ENCODE data around the gene RAB8B. TPM values are rescaled to one million over a fixed set of nuclear protein-coding genes. Genes with fewer than 3 reads are reported as not detected.

RAB8B gene
- polyA plus RNA-seq, 1 donor: 23.2 TPM

DNA sequence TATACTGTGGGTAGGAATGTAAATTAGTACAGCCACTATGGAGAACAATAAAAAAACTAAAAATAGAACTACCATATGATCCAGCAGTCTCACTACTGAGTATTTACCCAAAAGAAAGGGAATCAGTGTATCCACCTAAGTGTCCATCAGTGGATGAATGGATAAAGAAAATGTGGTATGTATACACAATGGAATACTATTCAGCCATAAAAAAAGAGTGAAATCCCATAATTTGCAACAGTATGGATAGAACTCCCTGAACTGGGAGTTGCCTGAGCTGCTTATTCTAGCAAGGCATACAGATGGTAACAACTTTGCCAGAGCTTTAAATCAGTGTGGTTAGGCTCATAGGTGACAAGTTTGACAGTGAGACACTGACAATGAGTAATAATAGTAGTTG, 71.9 kb downstream of the RAB8B start:
- Histone ChIP-seq H3K4me1 (ENCODE audit: control insufficient read depth, insufficient read depth, low read length) (peaks cover 4% of the 10 kb centered on the region), H3K27me3 (ENCODE audit: control insufficient read depth, insufficient read depth, low read length) (no peaks in the 10 kb centered on the region), H3K36me3 (ENCODE audit: control insufficient read depth, insufficient read depth, low read length) (peaks cover 12% of the 10 kb centered on the region), H3K9me3 (ENCODE audit: control insufficient read depth, low read depth, low read length) (no peaks in the 10 kb centered on the region), H3K4me3 (ENCODE audit: low read length) (no peak overlapping the region), H3K27ac (ENCODE audit: low read length) (no peak overlapping the region)
- no peak for DNase-seq

DNA sequence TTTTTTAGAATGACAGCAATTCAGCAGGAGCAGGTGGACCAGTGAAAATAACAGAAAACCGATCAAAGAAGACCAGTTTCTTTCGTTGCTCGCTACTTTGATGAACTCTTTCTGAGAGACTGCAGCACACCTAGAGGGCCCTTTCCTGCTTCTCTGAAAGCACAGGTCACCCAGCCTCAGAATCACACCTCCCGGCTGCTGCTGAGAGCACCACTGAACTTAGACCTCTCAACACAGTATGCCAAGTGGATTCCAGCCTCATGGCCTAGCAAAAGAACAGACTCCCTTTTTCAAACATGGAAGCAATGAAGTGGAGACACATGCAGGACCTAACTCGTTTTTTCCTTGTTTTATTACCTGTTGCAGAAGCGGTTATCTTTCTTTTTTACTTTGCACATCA, 74.1 kb downstream of the RAB8B start:
- H3K9me3 ChIP-seq (ENCODE audit: control insufficient read depth, low read depth, low read length): no peaks in the 10 kb centered on the region
- peak overlapping the region; percentile 10 for H3K27ac ChIP-seq (ENCODE audit: low read length)
- WGBS (ENCODE audit: insufficient coverage, low lambda C conversion rate): 42% methylated on average over 3 of the region's 6 CpGs
- peaks cover 8% of the 10 kb centered on the region for H3K36me3 ChIP-seq (ENCODE audit: control insufficient read depth, insufficient read depth, low read length)
- peaks cover 4% of the 10 kb centered on the region for H3K4me1 ChIP-seq (ENCODE audit: control insufficient read depth, insufficient read depth, low read length)
- H3K4me3 ChIP-seq (ENCODE audit: low read length): no peak overlapping the region
- H3K27me3 ChIP-seq (ENCODE audit: control insufficient read depth, insufficient read depth, low read length): no peaks in the 10 kb centered on the region
- peak; percentile 53 to 73 for DNase-seq

DNA sequence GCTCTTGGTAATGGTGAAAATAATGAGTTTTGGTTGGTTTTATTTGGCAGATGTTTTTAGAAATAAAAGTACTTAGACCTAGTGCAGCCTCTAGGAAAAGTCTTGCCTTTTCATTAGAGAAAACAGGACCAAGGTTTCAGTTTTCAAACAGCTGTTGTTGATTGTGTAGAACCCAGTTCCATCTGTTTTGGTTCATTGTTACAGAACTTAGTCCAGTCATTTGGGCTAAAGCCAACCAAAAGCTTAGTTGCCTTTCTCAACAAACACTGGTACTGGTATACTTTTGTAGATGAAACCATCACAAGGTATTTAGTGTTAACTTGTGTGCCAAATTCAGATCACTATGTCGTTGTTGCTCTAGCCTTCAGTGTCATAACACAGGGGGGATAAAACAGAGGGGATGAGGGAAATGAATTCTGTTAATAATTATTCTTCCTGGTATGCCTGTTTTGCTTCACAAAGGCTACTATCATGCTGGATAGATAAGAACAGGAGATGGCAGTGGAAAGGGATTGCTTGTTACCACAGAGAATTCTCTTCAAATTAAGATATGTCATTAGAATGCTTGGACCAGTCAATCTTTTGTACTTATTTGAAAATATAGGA, 75.4 kb downstream of the RAB8B start:
- peaks cover 4% of the 10 kb centered on the region for H3K4me1 ChIP-seq (ENCODE audit: control insufficient read depth, insufficient read depth, low read length)
- peak overlapping the region; percentile 8 for H3K27ac ChIP-seq (ENCODE audit: low read length)
- H3K9me3 ChIP-seq (ENCODE audit: control insufficient read depth, low read depth, low read length): no peaks in the 10 kb centered on the region
- no peak overlapping the region for H3K4me3 ChIP-seq (ENCODE audit: low read length)
- peak in 1 of 2 donors; percentile 22 for DNase-seq
- WGBS (ENCODE audit: insufficient coverage, low lambda C conversion rate): 0% methylated on average over 1 of the region's 1 CpG
- peaks cover 3% of the 10 kb centered on the region for H3K36me3 ChIP-seq (ENCODE audit: control insufficient read depth, insufficient read depth, low read length)
- H3K27me3 ChIP-seq (ENCODE audit: control insufficient read depth, insufficient read depth, low read length): no peaks in the 10 kb centered on the region

DNA sequence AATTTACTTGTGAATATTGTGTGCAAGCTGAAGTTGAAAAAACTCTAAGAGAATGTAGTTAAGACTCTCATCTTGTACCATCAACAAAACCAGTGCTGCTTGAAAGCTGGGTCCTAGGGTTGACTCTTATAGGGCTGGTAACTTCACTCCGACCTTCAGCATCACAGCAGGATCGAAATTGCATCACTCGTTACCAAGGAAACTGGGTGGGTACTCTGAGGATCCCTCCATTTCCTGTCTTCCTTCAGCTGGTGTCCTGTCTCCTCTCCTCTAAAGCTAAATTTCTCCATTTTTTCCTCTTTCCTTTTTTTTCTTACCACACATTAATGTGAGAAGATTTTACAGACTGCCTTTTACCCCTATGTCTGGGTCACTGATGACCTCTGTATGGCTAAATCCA, 85.0 kb downstream of the RAB8B start:
- Histone ChIP-seq H3K36me3 (ENCODE audit: control insufficient read depth, insufficient read depth, low read length) (no peaks in the 10 kb centered on the region), H3K4me3 (ENCODE audit: low read length) (no peak overlapping the region), H3K27ac (ENCODE audit: low read length) (no peak overlapping the region), H3K27me3 (ENCODE audit: control insufficient read depth, insufficient read depth, low read length) (no peaks in the 10 kb centered on the region), H3K9me3 (ENCODE audit: control insufficient read depth, low read depth, low read length) (no peaks in the 10 kb centered on the region), H3K4me1 (ENCODE audit: control insufficient read depth, insufficient read depth, low read length) (no peaks in the 10 kb centered on the region)
- no CpG with 5 or more reads among the region's 3 CpGs for WGBS (ENCODE audit: insufficient coverage, low lambda C conversion rate)
- DNase-seq: no peak

DNA sequence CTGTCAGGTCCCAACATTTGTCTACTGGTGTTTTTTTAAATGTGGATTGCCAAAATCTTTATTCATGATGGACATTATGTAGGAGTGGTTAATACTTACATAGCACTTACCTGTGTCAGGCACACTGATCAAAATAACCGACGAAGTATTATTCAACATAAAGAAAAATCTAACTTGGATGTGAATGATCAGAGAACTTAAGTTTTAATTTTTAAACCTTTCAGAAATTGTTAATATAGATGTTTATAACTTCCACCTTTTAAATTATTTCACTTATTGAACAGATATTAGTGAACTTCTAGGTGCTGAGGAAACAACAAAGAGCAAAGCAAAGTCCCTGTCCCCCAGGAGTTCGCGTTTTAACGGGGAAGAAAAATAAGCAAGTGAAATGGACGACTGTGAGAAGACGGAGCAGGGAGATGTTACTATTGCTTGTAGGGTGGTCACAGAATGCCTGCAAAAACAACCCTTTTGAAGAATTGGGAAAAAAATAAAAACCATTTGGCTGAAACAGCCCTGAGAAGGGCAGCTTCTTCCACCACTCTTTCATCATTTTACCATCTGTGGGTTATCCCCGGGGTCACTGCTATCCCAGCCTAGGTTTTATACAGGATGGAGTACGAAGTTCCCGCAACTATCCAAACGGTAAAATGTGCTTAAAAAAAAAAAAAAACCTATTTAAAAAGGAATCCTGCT, 87.1 kb downstream of the RAB8B start:
- no peaks in the 10 kb centered on the region for H3K27me3 ChIP-seq (ENCODE audit: control insufficient read depth, insufficient read depth, low read length)
- H3K4me1 ChIP-seq (ENCODE audit: control insufficient read depth, insufficient read depth, low read length): no peaks in the 10 kb centered on the region
- no peaks in the 10 kb centered on the region for H3K9me3 ChIP-seq (ENCODE audit: control insufficient read depth, low read depth, low read length)
- DNase-seq: peak in 1 of 2 donors; percentile 7
- H3K4me3 ChIP-seq (ENCODE audit: low read length): peak overlapping the region; percentile 64
- H3K27ac ChIP-seq (ENCODE audit: low read length): peak overlapping the region; percentile 79
- WGBS (ENCODE audit: insufficient coverage, low lambda C conversion rate): 20% methylated on average over 4 of the region's 11 CpGs
- H3K36me3 ChIP-seq (ENCODE audit: control insufficient read depth, insufficient read depth, low read length): peaks cover 6% of the 10 kb centered on the region

DNA sequence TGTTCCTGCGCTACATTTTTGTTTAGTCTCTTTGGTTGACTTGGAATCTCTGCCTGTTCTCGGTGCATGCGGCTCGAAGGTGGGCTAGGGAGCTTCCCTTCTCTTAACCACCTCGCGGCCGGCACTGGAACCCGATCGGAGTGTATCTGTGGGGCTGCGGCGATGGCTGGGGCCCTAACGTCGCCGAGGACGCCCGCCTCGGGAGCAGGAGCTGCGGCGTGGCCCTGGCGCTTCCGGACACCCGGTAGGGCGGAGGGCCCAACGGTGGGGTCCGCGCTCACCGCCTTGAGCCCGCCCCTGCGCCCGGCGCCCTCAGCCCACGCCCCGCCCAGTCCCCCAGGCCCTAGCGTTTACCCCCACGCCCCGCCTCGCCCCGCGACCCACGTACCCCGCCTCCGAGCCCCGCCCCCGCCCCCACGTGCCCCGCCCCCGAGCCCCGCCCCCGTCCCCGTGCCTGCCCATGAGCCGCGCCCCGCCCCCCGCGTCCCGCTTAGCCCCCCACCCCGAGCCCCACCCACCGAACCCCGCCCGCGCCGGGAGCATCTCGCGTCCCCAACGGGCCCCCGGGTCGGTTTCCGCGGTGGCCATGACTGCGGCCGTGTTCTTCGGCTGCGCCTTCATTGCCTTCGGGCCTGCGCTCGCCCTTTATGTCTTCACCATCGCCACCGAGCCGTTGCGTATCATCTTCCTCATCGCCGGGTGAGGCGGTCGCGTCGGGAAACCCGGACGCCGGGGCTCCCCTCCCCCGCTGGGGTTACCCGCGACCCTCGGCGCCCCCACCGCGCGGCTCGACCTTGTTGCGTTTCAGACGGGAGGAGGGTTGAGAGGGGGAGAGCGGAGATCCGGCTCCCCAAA, 87.9 kb downstream of the RAB8B start, which contains the start of gene APH1B:
TSS of gene APH1B (plus strand) at position 568 of the 855 bp plus-strand sequence. CDS start at position 587, 19 bp downstream.
- H3K4me1 ChIP-seq (ENCODE audit: control insufficient read depth, insufficient read depth, low read length): no peaks in the 10 kb centered on the region
- no peaks in the 10 kb centered on the region for H3K9me3 ChIP-seq (ENCODE audit: control insufficient read depth, low read depth, low read length)
- H3K27ac ChIP-seq (ENCODE audit: low read length): peak within 1 kb of the TSS; percentile 87
- peak within 1 kb of the TSS; percentile 95 for H3K4me3 ChIP-seq (ENCODE audit: low read length)
- DNase-seq: peak; percentile 79 to 87
- H3K36me3 ChIP-seq (ENCODE audit: control insufficient read depth, insufficient read depth, low read length): peaks cover 8% of the 10 kb centered on the region
- WGBS (ENCODE audit: insufficient coverage, low lambda C conversion rate): no CpG with 5 or more reads among the region's 102 CpGs
- no peaks in the 10 kb centered on the region for H3K27me3 ChIP-seq (ENCODE audit: control insufficient read depth, insufficient read depth, low read length)

DNA sequence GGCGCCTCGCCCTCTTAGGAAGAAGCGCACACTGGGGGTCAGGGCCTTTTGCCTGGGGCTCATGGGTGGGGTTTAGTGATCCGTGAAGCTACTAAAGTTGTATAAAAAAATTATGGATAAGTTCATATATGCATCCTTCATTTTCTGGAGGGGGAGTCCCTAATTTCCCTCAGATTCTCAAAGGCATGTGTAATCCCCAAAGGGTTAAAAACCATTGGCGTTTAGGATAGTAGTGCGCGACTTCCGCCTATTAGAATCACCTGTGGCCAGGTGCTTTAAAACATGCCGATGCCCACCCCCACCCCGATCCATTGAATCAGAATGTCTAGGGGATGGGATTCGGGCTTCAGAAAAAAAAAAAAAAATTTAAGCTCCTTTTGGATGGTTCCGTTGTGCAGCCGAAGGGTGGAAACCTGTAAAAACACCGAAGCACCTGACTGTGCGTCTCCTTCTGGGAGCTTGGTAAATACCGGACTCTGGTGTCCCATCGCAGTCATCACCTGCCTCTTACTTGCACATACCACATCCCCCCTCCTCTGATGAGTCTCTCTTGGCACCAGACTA, 88.6 kb downstream of the RAB8B start:
- Histone ChIP-seq H3K4me1 (ENCODE audit: control insufficient read depth, insufficient read depth, low read length) (no peaks in the 10 kb centered on the region), H3K27ac (ENCODE audit: low read length) (peak overlapping the region; percentile 87), H3K4me3 (ENCODE audit: low read length) (peak overlapping the region; percentile 95), H3K9me3 (ENCODE audit: control insufficient read depth, low read depth, low read length) (no peaks in the 10 kb centered on the region), H3K36me3 (ENCODE audit: control insufficient read depth, insufficient read depth, low read length) (peaks cover 8% of the 10 kb centered on the region), H3K27me3 (ENCODE audit: control insufficient read depth, insufficient read depth, low read length) (no peaks in the 10 kb centered on the region)
- peak; percentile 30 to 66 for DNase-seq
- no CpG with 5 or more reads among the region's 17 CpGs for WGBS (ENCODE audit: insufficient coverage, low lambda C conversion rate)

DNA sequence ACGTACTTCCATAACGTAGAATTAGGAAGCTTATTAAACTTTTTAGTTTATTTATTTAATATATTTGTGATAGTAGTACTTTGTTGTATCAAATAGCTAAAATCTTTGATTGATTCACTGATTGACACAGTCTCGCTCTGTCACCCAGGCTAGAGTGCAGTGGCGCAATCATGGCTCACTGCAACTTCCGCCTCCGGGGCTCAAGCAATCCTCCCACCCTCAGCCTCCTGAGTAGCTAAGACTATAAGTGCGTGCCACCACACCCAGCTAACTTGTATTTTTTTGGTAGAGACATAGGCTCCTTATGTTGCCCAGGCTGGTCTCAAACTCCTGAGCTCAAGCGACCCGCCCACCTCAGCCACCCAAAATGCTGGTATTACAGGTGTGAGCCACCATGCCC, 93.7 kb downstream of the RAB8B start:
- WGBS (ENCODE audit: insufficient coverage, low lambda C conversion rate): 92% methylated on average over 2 of the region's 9 CpGs
- H3K27me3 ChIP-seq (ENCODE audit: control insufficient read depth, insufficient read depth, low read length): no peaks in the 10 kb centered on the region
- no peak overlapping the region for H3K4me3 ChIP-seq (ENCODE audit: low read length)
- H3K9me3 ChIP-seq (ENCODE audit: control insufficient read depth, low read depth, low read length): no peaks in the 10 kb centered on the region
- H3K4me1 ChIP-seq (ENCODE audit: control insufficient read depth, insufficient read depth, low read length): no peaks in the 10 kb centered on the region
- no peak for DNase-seq
- peaks cover 24% of the 10 kb centered on the region for H3K36me3 ChIP-seq (ENCODE audit: control insufficient read depth, insufficient read depth, low read length)
- no peak overlapping the region for H3K27ac ChIP-seq (ENCODE audit: low read length)

DNA sequence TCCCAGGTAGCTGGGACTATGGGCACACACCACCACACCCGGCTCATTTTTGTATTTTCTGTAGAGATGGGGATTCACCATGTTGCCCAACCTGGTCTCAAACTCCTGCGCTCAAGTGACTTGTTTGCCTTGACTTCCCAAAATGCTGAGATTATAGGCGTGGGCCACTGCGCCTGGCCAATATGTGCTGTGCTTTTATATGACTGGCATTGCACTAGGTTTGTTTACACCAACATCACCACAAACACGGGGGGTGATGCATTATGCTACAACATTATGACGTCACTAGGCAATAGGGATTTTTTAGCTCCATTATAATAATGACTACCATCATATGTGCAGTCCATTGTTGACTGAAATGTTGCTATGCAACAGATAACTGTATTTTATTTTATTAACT, 94.9 kb downstream of the RAB8B start:
- Histone ChIP-seq H3K36me3 (ENCODE audit: control insufficient read depth, insufficient read depth, low read length) (peaks cover 27% of the 10 kb centered on the region), H3K27ac (ENCODE audit: low read length) (no peak overlapping the region), H3K9me3 (ENCODE audit: control insufficient read depth, low read depth, low read length) (no peaks in the 10 kb centered on the region), H3K27me3 (ENCODE audit: control insufficient read depth, insufficient read depth, low read length) (no peaks in the 10 kb centered on the region), H3K4me1 (ENCODE audit: control insufficient read depth, insufficient read depth, low read length) (no peaks in the 10 kb centered on the region), H3K4me3 (ENCODE audit: low read length) (no peak overlapping the region)
- WGBS (ENCODE audit: insufficient coverage, low lambda C conversion rate): no CpG with 5 or more reads among the region's 6 CpGs
- no peak for DNase-seq

DNA sequence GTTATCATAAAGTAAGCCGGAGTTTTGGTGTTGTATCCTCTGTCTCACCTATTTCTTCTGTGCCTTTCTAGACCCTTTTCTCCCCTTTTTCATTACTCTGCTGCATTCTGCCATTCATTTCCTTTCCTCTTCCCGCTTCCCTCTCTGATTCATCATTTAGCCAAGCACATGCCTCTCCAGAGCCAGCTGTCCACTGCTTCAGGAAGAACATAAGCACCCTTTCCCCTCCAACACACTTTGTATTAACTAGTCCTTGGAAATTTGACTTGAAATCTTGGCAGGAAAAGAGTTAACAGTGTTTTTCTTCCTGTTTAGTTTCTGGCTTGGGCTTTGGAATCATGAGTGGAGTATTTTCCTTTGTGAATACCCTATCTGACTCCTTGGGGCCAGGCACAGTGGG, 97.7 kb downstream of the RAB8B start:
- H3K9me3 ChIP-seq (ENCODE audit: control insufficient read depth, low read depth, low read length): no peaks in the 10 kb centered on the region
- H3K27ac ChIP-seq (ENCODE audit: low read length): no peak overlapping the region
- peaks cover 4% of the 10 kb centered on the region for H3K4me1 ChIP-seq (ENCODE audit: control insufficient read depth, insufficient read depth, low read length)
- no peak overlapping the region for H3K4me3 ChIP-seq (ENCODE audit: low read length)
- DNase-seq: no peak
- no peaks in the 10 kb centered on the region for H3K27me3 ChIP-seq (ENCODE audit: control insufficient read depth, insufficient read depth, low read length)
- 100% methylated on average over 1 of the region's 2 CpGs for WGBS (ENCODE audit: insufficient coverage, low lambda C conversion rate)
- H3K36me3 ChIP-seq (ENCODE audit: control insufficient read depth, insufficient read depth, low read length): peaks cover 21% of the 10 kb centered on the region

All from large intestine (tissue), 3 donors.